ENCODE data around the gene ATP10A. TPM values are rescaled to one million over a fixed set of nuclear protein-coding genes. Genes with fewer than 3 reads are reported as not detected.

ATP10A gene
- total RNA-seq, 1 donor from 2014 or later = not detected

GRCh38 chr15:25742041-25742730 is 120.9 kb downstream of the ATP10A start:
- TF ChIP-seq CTCF (IDR thresholded peaks at IDR 0.05) = no peak
- intact Hi-C loops (cut with micrococcal nuclease) = loop anchor here (5.0 kb wide), 1 partner anchor 340 kb away; no protein-coding TSS in a partner anchor
- DNase-seq (no peak), ATAC-seq (ENCODE audit: low read depth) (no peak)
- POLR2A ChIA-PET = no interaction called here
- Mint-ChIP-seq H3K36me3 (ENCODE audit: low read depth) (no peaks in the 10 kb centered on the region), H3K4me3 (no peak overlapping the region), H3K27me3 (peaks cover 28% of the 10 kb centered on the region), H3K27ac (peak overlapping the region; percentile 33), H3K4me1 (peaks cover 20% of the 10 kb centered on the region), H3K9me3 (no peaks in the 10 kb centered on the region)
- CTCF ChIA-PET = interaction anchor here (2.0 kb wide), 1 partner anchor 190 kb away, joined by 4 read pairs; no protein-coding TSS in a partner anchor

- TF ChIP-seq CTCF (IDR thresholded peaks at IDR 0.05) = no peak
- DNase-seq = no peak
- no peaks in the 10 kb centered on the region for H3K36me3 Mint-ChIP-seq (ENCODE audit: low read depth)
- intact Hi-C loops (cut with micrococcal nuclease) = loop anchor here (5.0 kb wide), 1 partner anchor 341 kb away; no protein-coding TSS in a partner anchor
- no peaks in the 10 kb centered on the region for H3K9me3 Mint-ChIP-seq
- H3K27ac Mint-ChIP-seq = no peak overlapping the region
- H3K4me3 Mint-ChIP-seq = no peak overlapping the region
- H3K27me3 Mint-ChIP-seq = peaks cover 33% of the 10 kb centered on the region
- ATAC-seq (ENCODE audit: low read depth) = peak; percentile 81
- ChIA-PET POLR2A (interaction anchor here (0.9 kb wide), 1 partner anchor 193 kb away, joined by 7 read pairs; no protein-coding TSS in a partner anchor), CTCF (interaction anchor here (2.0 kb wide), 1 partner anchor 191 kb away, joined by 4 read pairs; no protein-coding TSS in a partner anchor)
- H3K4me1 Mint-ChIP-seq = peaks cover 20% of the 10 kb centered on the region
These were observed 121.9 kb downstream of the ATP10A start for GRCh38 chr15:25741256-25741580.

DNA sequence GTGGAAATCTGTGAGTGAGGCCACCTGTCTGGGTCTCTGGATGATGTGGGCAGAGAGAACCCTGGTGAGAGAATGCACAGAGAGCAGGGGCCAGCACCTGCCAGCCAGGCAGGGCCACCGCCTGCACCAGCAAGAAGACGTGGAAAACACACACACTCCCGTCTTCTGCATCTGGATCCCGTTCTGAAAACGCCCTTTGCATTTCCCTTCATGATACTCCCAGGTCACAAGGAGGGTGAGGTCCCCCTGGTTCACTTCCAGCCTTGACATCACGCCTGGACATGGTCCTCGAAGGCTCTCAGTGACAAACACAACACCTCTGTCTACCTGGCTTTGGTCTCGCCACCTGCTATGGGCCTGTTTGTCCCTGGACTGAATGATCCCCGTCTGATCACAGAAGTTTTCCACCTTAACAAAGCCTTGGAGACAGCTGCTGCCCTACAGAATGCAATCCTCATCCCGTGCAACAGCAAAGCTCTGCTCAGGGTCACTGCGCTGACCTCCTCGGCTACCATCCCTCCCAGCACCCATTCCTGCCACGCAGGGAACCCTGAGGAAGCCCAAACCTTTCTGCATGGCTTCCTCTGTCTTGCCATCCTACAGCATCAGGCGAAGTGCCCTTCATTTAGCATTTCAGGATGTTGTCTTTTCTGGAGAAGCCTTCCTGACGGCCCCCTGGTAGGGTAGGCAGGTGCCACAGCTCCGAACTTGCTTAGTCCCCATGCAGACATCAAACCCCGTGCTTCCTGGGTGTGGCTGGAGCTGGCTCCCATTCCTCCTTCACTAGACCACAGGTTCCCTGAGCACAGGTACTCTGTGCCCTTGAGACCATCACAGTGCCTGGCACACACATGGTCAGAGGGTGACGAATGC is 122.5 kb downstream of the ATP10A start:
- H3K4me3 Mint-ChIP-seq = no peak overlapping the region

GRCh38 chr15:25739687-25740121 is 123.4 kb downstream of the ATP10A start:
- Mint-ChIP-seq H3K27ac (no peak overlapping the region), H3K4me3 (no peak overlapping the region), H3K27me3 (peaks cover 37% of the 10 kb centered on the region), H3K4me1 (peaks cover 20% of the 10 kb centered on the region), H3K36me3 (ENCODE audit: low read depth) (no peaks in the 10 kb centered on the region), H3K9me3 (no peaks in the 10 kb centered on the region)
- ChIA-PET CTCF (interaction anchor here (1.0 kb wide), 1 partner anchor 194 kb away, joined by 4 read pairs; no protein-coding TSS in a partner anchor), POLR2A (no interaction called here)
- ATAC-seq (ENCODE audit: low read depth) (peak; percentile 78), DNase-seq (no peak)
- no peak for TF ChIP-seq CTCF (IDR thresholded peaks at IDR 0.05)
- intact Hi-C loops (cut with micrococcal nuclease) = loop anchor here (1.0 to 5.0 kb wide), 4 partner anchors 111 to 521 kb away; no protein-coding TSS in a partner anchor

More for the DNA sequence above, 122.5 kb downstream of the ATP10A start:
- H3K27ac Mint-ChIP-seq = no peak overlapping the region
- no peak for TF ChIP-seq CTCF (IDR thresholded peaks at IDR 0.05)
- ATAC-seq (ENCODE audit: low read depth) = no peak
- peaks cover 33% of the 10 kb centered on the region for H3K27me3 Mint-ChIP-seq
- DNase-seq = no peak
- ChIA-PET POLR2A (interaction anchor here (0.6 to 0.9 kb wide), 2 partner anchors 8 to 193 kb away, joined by 3 to 7 read pairs; no protein-coding TSS in a partner anchor), CTCF (interaction anchor here (1.0 to 2.0 kb wide), 2 partner anchors 191 to 193 kb away, joined by 4 read pairs; no protein-coding TSS in a partner anchor)
- no peaks in the 10 kb centered on the region for H3K9me3 Mint-ChIP-seq
- no peaks in the 10 kb centered on the region for H3K36me3 Mint-ChIP-seq (ENCODE audit: low read depth)
- intact Hi-C loops (cut with micrococcal nuclease) = loop anchor here (1.0 to 5.0 kb wide), 4 partner anchors 110 to 520 kb away; no protein-coding TSS in a partner anchor
- H3K4me1 Mint-ChIP-seq = peaks cover 20% of the 10 kb centered on the region

Data from activated B cell treated with CpG ODN at 0.5 μM for 24 hours (primary cell).